Mesenchymal stem cell (in vitro differentiated cells and primary cell): ENCODE measurements around the gene ITGB2.

Source experiments
- DNase-seq: peaks from one replicate; pipeline ENCODE4 v3.0.0-alpha.2; 2013
- H2AFZ ChIP-seq: one replicate; pipeline ENCODE4 v1.6.1; 2013; ENCODE audit warnings: low read depth, mild to moderate bottlenecking, control low read depth, inconsistent platforms, low read length, moderate library complexity
- H2AK5ac ChIP-seq: 2 replicates; pipeline ENCODE4 v1.6.1; 2013; ENCODE audit warnings: low read length, moderate library complexity, mild to moderate bottlenecking, inconsistent platforms; ENCODE audit not compliant: severe bottlenecking
- H2BK120ac ChIP-seq: one replicate; pipeline ENCODE4 v1.6.1; 2013; ENCODE audit warnings: low read depth, mild to moderate bottlenecking, inconsistent platforms, low read length, moderate library complexity
- H2BK12ac ChIP-seq, 2 experiments: one replicate each; pipeline ENCODE4 v1.6.1; 2013; ENCODE audit warnings: inconsistent platforms in 2 of 2, low read length in 2 of 2, mild to moderate bottlenecking in 2 of 2, moderate library complexity in 2 of 2, control low read depth in 1 of 2
- H2BK15ac ChIP-seq: one replicate; pipeline ENCODE4 v1.6.1; 2013; ENCODE audit warnings: mild to moderate bottlenecking, low read depth, inconsistent platforms; ENCODE audit not compliant: poor library complexity, severe bottlenecking
- H2BK5ac ChIP-seq: 2 replicates; pipeline ENCODE4 v1.6.1; 2013; ENCODE audit warnings: low read depth, mild to moderate bottlenecking, low read length, control low read depth, inconsistent platforms; ENCODE audit not compliant: poor library complexity, severe bottlenecking
- H3K14ac ChIP-seq, 2 experiments: one replicate each; pipeline ENCODE4 v1.6.1; 2013; ENCODE audit warnings: inconsistent platforms in 2 of 2, low read length in 2 of 2, control low read depth in 1 of 2, mild to moderate bottlenecking in 1 of 2, moderate library complexity in 1 of 2
- H3K18ac ChIP-seq, 2 experiments: one replicate each; pipeline ENCODE4 v1.6.1; 2013; ENCODE audit warnings: inconsistent platforms in 2 of 2, low read length in 2 of 2, control low read depth in 1 of 2, low read depth in 1 of 2, mild to moderate bottlenecking in 1 of 2
- H3K23ac ChIP-seq, 2 experiments: one replicate each; pipeline ENCODE4 v1.6.1; 2013; ENCODE audit warnings: inconsistent platforms in 2 of 2, low read length in 2 of 2, mild to moderate bottlenecking in 2 of 2, moderate library complexity in 2 of 2, control low read depth in 1 of 2
- H3K27ac ChIP-seq: 2 replicates; pipeline ENCODE4 v1.5.1; 2013; ENCODE audit warnings: mild to moderate bottlenecking, moderate library complexity, low read length, control low read depth, inconsistent platforms; ENCODE audit not compliant: poor library complexity, severe bottlenecking
- H3K27me3 ChIP-seq, 2 experiments: 2 replicates each; pipeline versions ENCODE4 v1.6.1 to v1.7.0; 2013; ENCODE audit warnings: low read length in 2 of 2, mild to moderate bottlenecking in 2 of 2, moderate library complexity in 2 of 2, control low read depth in 1 of 2, inconsistent platforms in 1 of 2; ENCODE audit not compliant: control insufficient read depth in 1 of 2, insufficient read depth in 1 of 2
- H3K36me3 ChIP-seq, 2 experiments: 2 replicates each; pipeline versions ENCODE4 v1.6.1 to v1.7.0; 2013; ENCODE audit warnings: low read length in 2 of 2, control low read depth in 1 of 2, inconsistent platforms in 1 of 2, low read depth in 1 of 2, mild to moderate bottlenecking in 1 of 2; ENCODE audit not compliant: insufficient read depth in 2 of 2, control insufficient read depth in 1 of 2
- H3K4ac ChIP-seq, 2 experiments: one replicate each; pipeline ENCODE4 v1.6.1; 2013; ENCODE audit warnings: inconsistent platforms in 2 of 2, low read length in 2 of 2, mild to moderate bottlenecking in 2 of 2, moderate library complexity in 2 of 2, control low read depth in 1 of 2, low read depth in 1 of 2
- H3K4me1 ChIP-seq: 2 replicates; pipeline ENCODE4 v1.6.1; 2013; ENCODE audit warnings: low read depth, low read length, control low read depth; ENCODE audit not compliant: control insufficient read depth, insufficient read depth
- H3K4me2 ChIP-seq: 2 replicates; pipeline ENCODE4 v1.6.1; 2013; ENCODE audit warnings: low read length, mild to moderate bottlenecking, inconsistent platforms; ENCODE audit not compliant: poor library complexity, severe bottlenecking
- H3K4me3 ChIP-seq, 2 experiments: 2 replicates each; pipeline versions ENCODE4 v1.5.1 to v1.7.0; 2013; ENCODE audit warnings: low read length in 2 of 2, mild to moderate bottlenecking in 2 of 2, control low read depth in 1 of 2, low read depth in 1 of 2; ENCODE audit not compliant: insufficient read depth in 1 of 2
- H3K79me1 ChIP-seq: replicated peaks from 2 replicates; pipeline ENCODE4 v1.6.1; 2013; ENCODE audit warnings: mild to moderate bottlenecking, control low read depth, low read length, inconsistent platforms; ENCODE audit not compliant: poor library complexity, severe bottlenecking
- H3K9ac ChIP-seq: 2 replicates; pipeline ENCODE4 v1.7.0; 2013; ENCODE audit warnings: mild to moderate bottlenecking, low read length, moderate library complexity
- H3K9me3 ChIP-seq: 2 replicates; pipeline ENCODE4 v1.7.0; 2013; ENCODE audit warnings: mild to moderate bottlenecking, low read length; ENCODE audit not compliant: control insufficient read depth
- H4K8ac ChIP-seq: one replicate; pipeline ENCODE4 v1.6.1; 2013; ENCODE audit warnings: inconsistent platforms, mild to moderate bottlenecking, low read length, moderate library complexity
- H4K91ac ChIP-seq: one replicate; pipeline ENCODE4 v1.6.1; 2013; ENCODE audit warnings: mild to moderate bottlenecking, low read length, inconsistent platforms
- WGBS: methylation state at CpG from one replicate; pipeline ENCODE4 v1.1.7; 2013; ENCODE audit warnings: mixed read lengths; 5-methylcytosine and 5-hydroxymethylcytosine counted together

The ITGB2 gene

DNA sequence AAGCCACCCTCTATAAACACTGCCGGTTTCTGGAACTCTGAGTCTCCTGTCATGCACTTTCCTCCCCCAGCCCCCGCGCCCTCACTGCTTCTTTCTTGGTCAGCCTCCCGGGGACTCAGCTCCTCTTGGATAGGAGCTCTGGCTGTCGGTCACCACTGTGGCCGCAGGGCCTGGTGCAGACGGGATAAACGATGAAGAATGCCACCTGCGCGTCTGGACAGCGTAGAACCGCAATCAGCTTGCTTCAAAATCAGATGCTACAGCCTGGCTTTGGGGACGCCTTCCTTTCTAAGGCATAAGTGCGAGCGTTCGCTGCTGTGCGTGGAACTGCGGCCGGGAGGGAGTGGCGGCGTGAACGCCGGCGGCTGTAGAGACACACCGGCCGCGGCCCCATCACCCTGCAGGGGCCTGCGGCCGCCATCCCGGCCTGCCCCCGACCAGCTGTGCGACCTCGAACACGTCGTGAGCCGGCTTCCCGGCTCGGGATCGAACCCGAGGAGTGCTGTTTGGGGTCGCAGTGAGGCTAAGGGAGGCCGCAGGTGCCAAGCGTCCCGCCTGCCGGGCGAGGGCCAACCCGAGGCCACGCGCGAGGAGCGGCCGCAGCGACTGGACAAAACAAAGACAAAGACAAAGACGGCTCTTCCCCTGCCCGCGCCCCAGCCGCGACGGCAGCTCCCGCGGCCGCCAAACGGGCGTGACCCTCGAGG, 47.9 kb downstream of the ITGB2 start:
- Histone ChIP-seq H2BK15ac (peak overlapping the region; percentile 71), H2BK5ac (peak overlapping the region; percentile 46), H3K9me3 (no peaks in the 10 kb centered on the region), H3K27me3 (no peaks in the 10 kb centered on the region), H3K36me3 (peaks cover 0 to 3% of the 10 kb centered on the region in 2 experiments), H2BK120ac (peak overlapping the region; percentile 75), H3K23ac (peak overlapping the region in 1 of 2 experiments; percentile 91), H3K4ac (peak overlapping the region; percentile 72 to 86), H2BK12ac (peak overlapping the region in 1 of 2 experiments; percentile 76), H2AK5ac (no peak overlapping the region), H3K27ac (peak overlapping the region; percentile 24), H3K14ac (peak overlapping the region in 1 of 2 experiments; percentile 96), H3K4me3 (peak overlapping the region; percentile 91 to 93), H4K91ac (peak overlapping the region; percentile 88), H4K8ac (peak overlapping the region; percentile 2), H3K79me1 (no peaks in the 10 kb centered on the region), H3K4me2 (peak overlapping the region; percentile 51), H3K18ac (peak overlapping the region; percentile 88 to 98), H3K9ac (peak overlapping the region; percentile 91), H3K4me1 (peaks cover 32% of the 10 kb centered on the region), H2AFZ (no peak overlapping the region)
- peak; percentile 82 for DNase-seq
- WGBS: 1% methylated on average over 56 of the region's 65 CpGs

GRCh38 chr21:44872323-44872648, 48.4 kb downstream of the ITGB2 start:
- Histone ChIP-seq H3K9me3 (no peaks in the 10 kb centered on the region), H3K4ac (peak overlapping the region in 1 of 2 experiments; percentile 54), H3K4me2 (peak overlapping the region; percentile 51), H2BK5ac (no peak overlapping the region), H3K27me3 (no peaks in the 10 kb centered on the region), H2BK15ac (no peak overlapping the region), H4K8ac (peak overlapping the region; percentile 69), H2AFZ (no peak overlapping the region), H3K14ac (no peak overlapping the region), H3K18ac (no peak overlapping the region), H3K36me3 (peaks cover 0 to 7% of the 10 kb centered on the region in 2 experiments), H3K27ac (peak overlapping the region; percentile 24), H2BK120ac (no peak overlapping the region), H3K79me1 (no peaks in the 10 kb centered on the region), H4K91ac (no peak overlapping the region), H3K23ac (no peak overlapping the region), H3K4me3 (peak overlapping the region; percentile 91 to 93), H2AK5ac (no peak overlapping the region), H2BK12ac (no peak overlapping the region), H3K9ac (peak overlapping the region; percentile 91), H3K4me1 (peaks cover 35% of the 10 kb centered on the region)
- no peak for DNase-seq
- WGBS: 10% methylated on average over 3 of the region's 3 CpGs

GRCh38 chr21:44871576-44872269, 49.0 kb downstream of the ITGB2 start:
- DNase-seq: peak; percentile 88
- Histone ChIP-seq H2AFZ (no peak overlapping the region), H3K23ac (peak overlapping the region in 1 of 2 experiments; percentile 16), H3K4me3 (peak overlapping the region; percentile 40 to 93), H3K27me3 (no peaks in the 10 kb centered on the region), H3K4me1 (peaks cover 41% of the 10 kb centered on the region), H3K4me2 (peak overlapping the region; percentile 51), H2BK120ac (no peak overlapping the region), H3K18ac (peak overlapping the region in 1 of 2 experiments; percentile 33), H3K36me3 (peaks cover 6 to 8% of the 10 kb centered on the region in 2 experiments), H2BK12ac (peak overlapping the region; percentile 15 to 30), H2BK15ac (no peak overlapping the region), H4K8ac (peak overlapping the region; percentile 69), H3K27ac (peak overlapping the region; percentile 14), H3K4ac (peak overlapping the region in 1 of 2 experiments; percentile 54), H3K79me1 (no peaks in the 10 kb centered on the region), H3K9me3 (no peaks in the 10 kb centered on the region), H2BK5ac (no peak overlapping the region), H4K91ac (no peak overlapping the region), H3K9ac (peak overlapping the region; percentile 91), H3K14ac (no peak overlapping the region), H2AK5ac (no peak overlapping the region)
- WGBS: 19% methylated on average over 14 of the region's 14 CpGs
